Panc1 (cell line): Measurements from ENCODE around the gene HNRNPDL.

Experiments used
- TF ChIP-seq, protein P1 (sequence below): fragments of 450-650 bp; IDR thresholded peaks from 2 replicates; pipeline ENCODE4 v1.5.1; 2017; ENCODE audit warnings: mild to moderate bottlenecking
- TF ChIP-seq, protein P2 (sequence below), 2 experiments: IDR thresholded peaks; 2 replicates each; pipeline ENCODE4 v1.6.1; 2011 to 2012; ENCODE audit warnings: low read depth in 2 of 2, control low read depth in 1 of 2, low read length in 1 of 2, mild to moderate bottlenecking in 1 of 2, moderate library complexity in 1 of 2; ENCODE audit not compliant: insufficient read depth in 1 of 2

DNA sequence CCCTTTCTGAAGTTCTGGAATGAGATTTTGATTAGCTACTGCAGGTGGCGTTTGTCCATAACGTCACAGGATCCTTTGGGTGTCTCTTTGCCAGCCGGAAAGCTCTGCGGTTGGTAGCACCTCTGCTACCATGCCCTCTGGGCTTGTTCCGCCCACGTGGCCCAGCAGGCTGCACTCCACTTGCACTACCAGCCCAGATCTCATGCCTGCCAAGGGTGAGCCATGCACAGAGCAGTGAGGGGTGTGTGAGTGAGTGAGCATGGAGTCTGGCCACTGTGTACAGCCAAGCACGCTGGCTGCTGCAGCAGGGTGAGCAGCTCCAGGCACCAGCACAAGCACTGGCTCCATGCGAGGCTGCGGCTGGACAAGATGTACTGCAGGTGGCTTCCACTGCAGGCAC, 49.9 kb downstream of the HNRNPDL start:
- TF ChIP-seq, protein P1, sequence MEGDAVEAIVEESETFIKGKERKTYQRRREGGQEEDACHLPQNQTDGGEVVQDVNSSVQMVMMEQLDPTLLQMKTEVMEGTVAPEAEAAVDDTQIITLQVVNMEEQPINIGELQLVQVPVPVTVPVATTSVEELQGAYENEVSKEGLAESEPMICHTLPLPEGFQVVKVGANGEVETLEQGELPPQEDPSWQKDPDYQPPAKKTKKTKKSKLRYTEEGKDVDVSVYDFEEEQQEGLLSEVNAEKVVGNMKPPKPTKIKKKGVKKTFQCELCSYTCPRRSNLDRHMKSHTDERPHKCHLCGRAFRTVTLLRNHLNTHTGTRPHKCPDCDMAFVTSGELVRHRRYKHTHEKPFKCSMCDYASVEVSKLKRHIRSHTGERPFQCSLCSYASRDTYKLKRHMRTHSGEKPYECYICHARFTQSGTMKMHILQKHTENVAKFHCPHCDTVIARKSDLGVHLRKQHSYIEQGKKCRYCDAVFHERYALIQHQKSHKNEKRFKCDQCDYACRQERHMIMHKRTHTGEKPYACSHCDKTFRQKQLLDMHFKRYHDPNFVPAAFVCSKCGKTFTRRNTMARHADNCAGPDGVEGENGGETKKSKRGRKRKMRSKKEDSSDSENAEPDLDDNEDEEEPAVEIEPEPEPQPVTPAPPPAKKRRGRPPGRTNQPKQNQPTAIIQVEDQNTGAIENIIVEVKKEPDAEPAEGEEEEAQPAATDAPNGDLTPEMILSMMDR: no peak
- TF ChIP-seq, protein P2, sequence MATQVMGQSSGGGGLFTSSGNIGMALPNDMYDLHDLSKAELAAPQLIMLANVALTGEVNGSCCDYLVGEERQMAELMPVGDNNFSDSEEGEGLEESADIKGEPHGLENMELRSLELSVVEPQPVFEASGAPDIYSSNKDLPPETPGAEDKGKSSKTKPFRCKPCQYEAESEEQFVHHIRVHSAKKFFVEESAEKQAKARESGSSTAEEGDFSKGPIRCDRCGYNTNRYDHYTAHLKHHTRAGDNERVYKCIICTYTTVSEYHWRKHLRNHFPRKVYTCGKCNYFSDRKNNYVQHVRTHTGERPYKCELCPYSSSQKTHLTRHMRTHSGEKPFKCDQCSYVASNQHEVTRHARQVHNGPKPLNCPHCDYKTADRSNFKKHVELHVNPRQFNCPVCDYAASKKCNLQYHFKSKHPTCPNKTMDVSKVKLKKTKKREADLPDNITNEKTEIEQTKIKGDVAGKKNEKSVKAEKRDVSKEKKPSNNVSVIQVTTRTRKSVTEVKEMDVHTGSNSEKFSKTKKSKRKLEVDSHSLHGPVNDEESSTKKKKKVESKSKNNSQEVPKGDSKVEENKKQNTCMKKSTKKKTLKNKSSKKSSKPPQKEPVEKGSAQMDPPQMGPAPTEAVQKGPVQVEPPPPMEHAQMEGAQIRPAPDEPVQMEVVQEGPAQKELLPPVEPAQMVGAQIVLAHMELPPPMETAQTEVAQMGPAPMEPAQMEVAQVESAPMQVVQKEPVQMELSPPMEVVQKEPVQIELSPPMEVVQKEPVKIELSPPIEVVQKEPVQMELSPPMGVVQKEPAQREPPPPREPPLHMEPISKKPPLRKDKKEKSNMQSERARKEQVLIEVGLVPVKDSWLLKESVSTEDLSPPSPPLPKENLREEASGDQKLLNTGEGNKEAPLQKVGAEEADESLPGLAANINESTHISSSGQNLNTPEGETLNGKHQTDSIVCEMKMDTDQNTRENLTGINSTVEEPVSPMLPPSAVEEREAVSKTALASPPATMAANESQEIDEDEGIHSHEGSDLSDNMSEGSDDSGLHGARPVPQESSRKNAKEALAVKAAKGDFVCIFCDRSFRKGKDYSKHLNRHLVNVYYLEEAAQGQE (IDR thresholded peaks at IDR 0.05; ENCODE audit: insufficient read depth in 1 of 2, low read depth in 2 of 2, low read length in 1 of 2): no peak
